ENCODE results near the gene DOCK1. TPM values are rescaled to one million over a fixed set of nuclear protein-coding genes. Genes with fewer than 3 reads are reported as not detected.
"Not testable (repeated sequence)": the region's sequence is repeated elsewhere in the genome, so short reads cannot be mapped to it uniquely, and the experiment has no call there.

Gene DOCK1
- total and polyA plus RNA-seq, 7 experiments from 2014 or later, result 0.11 to 1.2 (median 0.34) TPM; not detected in 2

DNA sequence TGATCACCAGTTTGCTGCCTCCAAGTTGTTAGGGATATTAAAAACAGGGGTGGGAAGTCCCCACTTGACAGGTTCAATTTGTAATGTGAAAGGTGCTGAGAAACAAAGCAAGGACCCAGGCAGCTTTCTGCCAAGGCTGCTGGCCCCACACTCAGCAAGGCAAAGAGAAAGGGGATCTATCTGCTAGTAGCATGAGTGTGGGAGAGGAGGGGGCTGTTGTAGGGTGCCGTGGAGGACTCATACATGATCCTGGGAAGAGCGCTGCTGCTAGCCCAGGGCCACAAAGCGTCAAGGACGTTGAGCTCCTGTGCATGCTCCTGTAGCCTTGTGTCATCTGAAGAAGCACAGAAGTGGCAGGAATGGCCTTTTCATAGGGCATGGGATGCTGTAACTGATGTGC, 387.7 kb downstream of the DOCK1 start:
- Histone ChIP-seq H3K9me3 (ENCODE audit: control insufficient read depth in 2 of 3, low read length in 3 of 3) (peaks cover 0 to 4% (median 0%) of the 10 kb centered on the region in 3 experiments), H3K4me3 (ENCODE audit: low read length) (no peak overlapping the region), H3K4me1 (ENCODE audit: control insufficient read depth in 2 of 2, insufficient read depth in 2 of 2, low read length in 2 of 2) (peaks cover 7 to 33% of the 10 kb centered on the region in 2 donors), H3K36me3 (ENCODE audit: control insufficient read depth in 2 of 3, insufficient read depth in 3 of 3, low read length in 3 of 3) (no peaks in the 10 kb centered on the region), H3K27ac (ENCODE audit: low read depth, low read length) (no peak overlapping the region), H3K27me3 (ENCODE audit: control insufficient read depth in 2 of 2, insufficient read depth in 2 of 2, low read length in 2 of 2) (peaks cover 0 to 5% of the 10 kb centered on the region in 2 donors)
- peak overlapping the region in 4 of 9 donors; percentile 15 to 73 (median 65) for H3K27ac Mint-ChIP-seq
- peaks cover 25 to 62% (median 40%) of the 10 kb centered on the region in 7 donors for H3K4me1 Mint-ChIP-seq
- intact Hi-C loops (cut with micrococcal nuclease), result loop anchor here in 1 of 2 donors (10.0 kb wide), 1 partner anchor 752 kb away; no protein-coding TSS in a partner anchor
- DNase-seq (peak in 2 of 9 donors; percentile 3), ATAC-seq (no peak)
- CTCF ChIA-PET, result interaction anchor here (0.6 kb wide), 1 partner anchor 28 kb away, joined by 5 read pairs; no protein-coding TSS in a partner anchor
- POLR2A ChIA-PET, result no interaction called here
- H3K4me3 Mint-ChIP-seq, result peak overlapping the region; percentile 45 to 79 (median 65)
- peaks cover 27 to 62% (median 34%) of the 10 kb centered on the region in 5 donors for H3K27me3 Mint-ChIP-seq
- peaks cover 3 to 25% (median 11%) of the 10 kb centered on the region in 11 donors for H3K9me3 Mint-ChIP-seq
- peaks cover 0 to 6% (median 4%) of the 10 kb centered on the region in 5 donors for H3K36me3 Mint-ChIP-seq

GRCh38 chr10:127293640-127294039, 388.4 kb downstream of the DOCK1 start:
- DNase-seq, result peak; percentile 16 to 88 (median 79)
- ATAC-seq, result peak; percentile 93
- Histone ChIP-seq H3K27me3 (ENCODE audit: control insufficient read depth in 2 of 2, insufficient read depth in 2 of 2, low read length in 2 of 2) (peaks cover 0 to 5% of the 10 kb centered on the region in 2 donors), H3K4me1 (ENCODE audit: control insufficient read depth in 2 of 2, insufficient read depth in 2 of 2, low read length in 2 of 2) (peaks cover 7 to 33% of the 10 kb centered on the region in 2 donors), H3K9me3 (ENCODE audit: control insufficient read depth in 2 of 3, low read length in 3 of 3) (no peaks in the 10 kb centered on the region), H3K27ac (ENCODE audit: low read depth, low read length) (no peak overlapping the region), H3K36me3 (ENCODE audit: control insufficient read depth in 2 of 3, insufficient read depth in 3 of 3, low read length in 3 of 3) (no peaks in the 10 kb centered on the region), H3K4me3 (ENCODE audit: low read length) (no peak overlapping the region)
- Mint-ChIP-seq H3K4me3 (peak overlapping the region; percentile 49 to 79 (median 65)), H3K4me1 (peaks cover 25 to 62% (median 40%) of the 10 kb centered on the region in 7 donors), H3K9me3 (peaks cover 0 to 19% (median 7%) of the 10 kb centered on the region in 11 donors), H3K27me3 (peaks cover 23 to 66% (median 31%) of the 10 kb centered on the region in 5 donors), H3K36me3 (peaks cover 0 to 4% (median 0%) of the 10 kb centered on the region in 5 donors), H3K27ac (peak overlapping the region; percentile 3 to 76 (median 63))
- ChIA-PET POLR2A (no interaction called here), CTCF (interaction anchor here (0.6 kb wide), 1 partner anchor 27 kb away, joined by 5 read pairs; no protein-coding TSS in a partner anchor)
- intact Hi-C loops (cut with micrococcal nuclease), result loop anchor here in 1 of 2 donors (10.0 kb wide), 1 partner anchor 751 kb away; no protein-coding TSS in a partner anchor

- H3K36me3 ChIP-seq (ENCODE audit: control insufficient read depth in 2 of 3, insufficient read depth in 3 of 3, low read length in 3 of 3), result no peaks in the 10 kb centered on the region
- ATAC-seq (no peak), DNase-seq (no peak)
- no peaks in the 10 kb centered on the region for H3K27me3 ChIP-seq (ENCODE audit: control insufficient read depth in 2 of 2, insufficient read depth in 2 of 2, low read length in 2 of 2)
- no peak overlapping the region for H3K4me3 ChIP-seq (ENCODE audit: low read length)
- Mint-ChIP-seq H3K36me3 (peaks cover 0 to 2% (median 0%) of the 10 kb centered on the region in 5 donors), H3K4me3 (no peak overlapping the region), H3K27me3 (peaks cover 1 to 49% (median 19%) of the 10 kb centered on the region in 5 donors), H3K27ac (no peak overlapping the region), H3K4me1 (peaks cover 25 to 55% (median 38%) of the 10 kb centered on the region in 7 donors), H3K9me3 (peaks cover 0 to 10% (median 0%) of the 10 kb centered on the region in 11 donors)
- H3K27ac ChIP-seq (ENCODE audit: low read depth, low read length), result no peak overlapping the region
- peaks cover 7 to 28% of the 10 kb centered on the region in 2 donors for H3K4me1 ChIP-seq (ENCODE audit: control insufficient read depth in 2 of 2, insufficient read depth in 2 of 2, low read length in 2 of 2)
- POLR2A ChIA-PET, result no interaction called here
- CTCF ChIA-PET, result no interaction called here
- H3K9me3 ChIP-seq (ENCODE audit: control insufficient read depth in 2 of 3, low read length in 3 of 3), result no peaks in the 10 kb centered on the region
- intact Hi-C loops (cut with micrococcal nuclease), result loop anchor here in 1 of 2 donors (10.0 kb wide), 1 partner anchor 748 kb away; no protein-coding TSS in a partner anchor
These were observed 391.5 kb downstream of the DOCK1 start for GRCh38 chr10:127296696-127297095.

DNA sequence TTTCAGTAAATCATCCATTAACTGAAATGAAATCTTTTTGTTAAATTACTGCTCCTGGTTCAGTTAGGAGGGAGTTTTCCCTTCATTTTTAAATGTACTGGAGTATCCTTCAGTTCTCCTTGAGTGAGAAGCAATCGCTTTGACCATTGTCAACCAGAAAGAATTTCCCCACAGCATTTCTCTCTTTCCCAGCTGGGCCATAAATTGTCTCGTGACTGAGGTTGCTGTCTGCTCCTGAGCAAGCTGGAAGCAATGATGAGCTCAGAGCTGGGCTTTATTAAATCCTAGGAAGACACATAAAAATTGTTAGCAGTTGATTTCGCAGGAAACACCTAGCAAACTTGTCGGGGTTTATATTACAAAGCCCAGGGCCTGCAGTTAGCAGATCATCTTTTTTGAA, 393.2 kb downstream of the DOCK1 start:
- Mint-ChIP-seq H3K9me3 (peaks cover 0 to 9% (median 0%) of the 10 kb centered on the region in 11 donors), H3K4me1 (peaks cover 17 to 38% (median 24%) of the 10 kb centered on the region in 7 donors), H3K36me3 (peaks cover 0 to 2% (median 0%) of the 10 kb centered on the region in 5 donors), H3K27ac (no peak overlapping the region), H3K4me3 (no peak overlapping the region), H3K27me3 (peaks cover 0 to 43% (median 18%) of the 10 kb centered on the region in 5 donors)
- H3K4me1 ChIP-seq (ENCODE audit: control insufficient read depth in 2 of 2, insufficient read depth in 2 of 2, low read length in 2 of 2), result peaks cover 2 to 11% of the 10 kb centered on the region in 2 donors
- H3K4me3 ChIP-seq (ENCODE audit: low read length), result no peak overlapping the region
- CTCF ChIA-PET, result no interaction called here
- ATAC-seq (no peak), DNase-seq (no peak)
- H3K27ac ChIP-seq (ENCODE audit: low read depth, low read length), result no peak overlapping the region
- intact Hi-C loops (cut with micrococcal nuclease), result loop anchor here in 1 of 2 donors (10.0 kb wide), 1 partner anchor 746 kb away; no protein-coding TSS in a partner anchor
- H3K27me3 ChIP-seq (ENCODE audit: control insufficient read depth in 2 of 2, insufficient read depth in 2 of 2, low read length in 2 of 2), result no peaks in the 10 kb centered on the region
- POLR2A ChIA-PET, result no interaction called here
- no peaks in the 10 kb centered on the region for H3K36me3 ChIP-seq (ENCODE audit: control insufficient read depth in 2 of 3, insufficient read depth in 3 of 3, low read length in 3 of 3)
- no peaks in the 10 kb centered on the region for H3K9me3 ChIP-seq (ENCODE audit: control insufficient read depth in 2 of 3, low read length in 3 of 3)

GRCh38 chr10:127299192-127299591, 394.0 kb downstream of the DOCK1 start:
- ATAC-seq; H3K9me3 Mint-ChIP-seq; H3K27me3 ChIP-seq (ENCODE audit: control insufficient read depth in 2 of 2, insufficient read depth in 2 of 2, low read length in 2 of 2); H3K36me3 ChIP-seq (ENCODE audit: control insufficient read depth in 2 of 3, insufficient read depth in 3 of 3, low read length in 3 of 3); H3K4me3 ChIP-seq (ENCODE audit: low read length); H3K27ac ChIP-seq (ENCODE audit: low read depth, low read length); H3K9me3 ChIP-seq (ENCODE audit: control insufficient read depth in 2 of 3, low read length in 3 of 3); DNase-seq; H3K4me1 ChIP-seq (ENCODE audit: control insufficient read depth in 2 of 2, insufficient read depth in 2 of 2, low read length in 2 of 2); H3K36me3 Mint-ChIP-seq; POLR2A ChIA-PET; H3K4me3 Mint-ChIP-seq; CTCF ChIA-PET; H3K27ac Mint-ChIP-seq: not testable (repeated sequence)
- Mint-ChIP-seq H3K4me1 (peaks cover 9 to 30% (median 16%) of the 10 kb centered on the region in 7 donors), H3K27me3 (peaks cover 0 to 42% (median 23%) of the 10 kb centered on the region in 5 donors)
- intact Hi-C loops (cut with micrococcal nuclease), result loop anchor here in 1 of 2 donors (10.0 kb wide), 1 partner anchor 746 kb away; no protein-coding TSS in a partner anchor

DNA sequence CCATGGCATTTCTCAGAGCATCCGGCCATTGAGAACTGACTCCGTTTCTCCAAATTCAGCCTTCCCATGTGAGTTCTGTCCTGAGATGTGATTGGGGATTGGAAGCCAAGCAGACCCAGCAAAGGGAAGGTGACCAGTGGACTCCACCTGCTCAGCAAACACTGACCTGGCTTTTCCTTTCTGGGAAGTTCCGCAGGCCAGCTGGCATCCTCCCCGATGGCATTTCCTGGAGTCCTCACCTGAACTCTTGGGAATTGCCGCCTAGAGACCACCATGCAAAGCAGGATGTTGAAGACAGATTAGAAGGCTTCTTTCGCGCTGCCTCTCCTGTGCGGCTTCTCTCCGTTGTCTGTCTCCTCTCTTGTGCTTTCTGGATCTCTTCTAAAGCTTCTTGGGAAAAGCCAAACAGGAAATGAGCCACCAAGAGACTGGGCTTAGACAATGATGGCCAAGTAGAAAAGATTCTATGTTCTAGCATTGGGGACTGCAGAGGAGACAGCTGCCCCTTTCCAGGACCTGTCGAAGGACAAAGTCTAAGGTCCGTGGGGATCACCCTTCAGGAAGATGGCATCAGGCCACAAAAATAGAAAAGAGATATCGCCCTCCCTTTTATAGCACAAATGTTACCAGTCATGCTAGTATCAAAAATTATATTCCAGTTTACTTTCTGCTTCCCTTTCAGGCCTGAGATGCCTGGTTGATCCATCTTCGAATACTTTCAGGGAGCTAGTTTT, 394.9 kb downstream of the DOCK1 start:
- DNase-seq (no peak), ATAC-seq (no peak)
- Mint-ChIP-seq H3K27ac (peak overlapping the region in 1 of 9 donors; percentile 57), H3K36me3 (peaks cover 0 to 2% (median 0%) of the 10 kb centered on the region in 5 donors), H3K27me3 (peaks cover 0 to 42% (median 23%) of the 10 kb centered on the region in 5 donors), H3K4me1 (peaks cover 8 to 20% (median 11%) of the 10 kb centered on the region in 7 donors), H3K9me3 (peaks cover 0 to 7% (median 0%) of the 10 kb centered on the region in 11 donors), H3K4me3 (no peak overlapping the region)
- H3K9me3 ChIP-seq (ENCODE audit: control insufficient read depth in 2 of 3, low read length in 3 of 3), result no peaks in the 10 kb centered on the region
- H3K4me3 ChIP-seq (ENCODE audit: low read length), result no peak overlapping the region
- H3K36me3 ChIP-seq (ENCODE audit: control insufficient read depth in 2 of 3, insufficient read depth in 3 of 3, low read length in 3 of 3), result no peaks in the 10 kb centered on the region
- CTCF ChIA-PET, result no interaction called here
- POLR2A ChIA-PET, result no interaction called here
- H3K4me1 ChIP-seq (ENCODE audit: control insufficient read depth in 2 of 2, insufficient read depth in 2 of 2, low read length in 2 of 2), result no peaks in the 10 kb centered on the region
- intact Hi-C loops (cut with micrococcal nuclease), result loop anchor here in 1 of 2 donors (10.0 kb wide), 1 partner anchor 745 kb away; no protein-coding TSS in a partner anchor
- no peak overlapping the region for H3K27ac ChIP-seq (ENCODE audit: low read depth, low read length)
- H3K27me3 ChIP-seq (ENCODE audit: control insufficient read depth in 2 of 2, insufficient read depth in 2 of 2, low read length in 2 of 2), result no peaks in the 10 kb centered on the region
